ENCODE measurements around the gene WFDC5.

DNA sequence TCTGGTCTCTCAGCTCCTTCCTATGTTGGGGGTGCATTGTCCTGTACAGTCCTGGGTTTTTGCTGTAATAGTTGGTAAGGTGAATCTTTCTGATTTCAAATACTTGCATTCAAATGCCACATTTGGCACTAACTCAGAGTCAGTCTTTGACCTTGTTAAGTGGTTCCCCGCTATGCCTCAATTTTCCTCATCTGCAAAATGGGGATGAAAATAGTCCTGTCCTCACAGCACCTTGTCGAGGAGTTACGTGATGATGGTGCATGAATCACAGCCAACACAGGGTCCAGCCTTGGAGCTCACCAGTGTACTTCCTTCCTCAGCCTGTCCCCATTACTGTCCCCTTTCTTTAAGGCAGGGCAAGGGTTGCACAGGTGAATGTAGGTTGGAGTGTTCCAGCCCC is 1.1 kb downstream of the WFDC5 start:
- TF ChIP-seq, protein P1, sequence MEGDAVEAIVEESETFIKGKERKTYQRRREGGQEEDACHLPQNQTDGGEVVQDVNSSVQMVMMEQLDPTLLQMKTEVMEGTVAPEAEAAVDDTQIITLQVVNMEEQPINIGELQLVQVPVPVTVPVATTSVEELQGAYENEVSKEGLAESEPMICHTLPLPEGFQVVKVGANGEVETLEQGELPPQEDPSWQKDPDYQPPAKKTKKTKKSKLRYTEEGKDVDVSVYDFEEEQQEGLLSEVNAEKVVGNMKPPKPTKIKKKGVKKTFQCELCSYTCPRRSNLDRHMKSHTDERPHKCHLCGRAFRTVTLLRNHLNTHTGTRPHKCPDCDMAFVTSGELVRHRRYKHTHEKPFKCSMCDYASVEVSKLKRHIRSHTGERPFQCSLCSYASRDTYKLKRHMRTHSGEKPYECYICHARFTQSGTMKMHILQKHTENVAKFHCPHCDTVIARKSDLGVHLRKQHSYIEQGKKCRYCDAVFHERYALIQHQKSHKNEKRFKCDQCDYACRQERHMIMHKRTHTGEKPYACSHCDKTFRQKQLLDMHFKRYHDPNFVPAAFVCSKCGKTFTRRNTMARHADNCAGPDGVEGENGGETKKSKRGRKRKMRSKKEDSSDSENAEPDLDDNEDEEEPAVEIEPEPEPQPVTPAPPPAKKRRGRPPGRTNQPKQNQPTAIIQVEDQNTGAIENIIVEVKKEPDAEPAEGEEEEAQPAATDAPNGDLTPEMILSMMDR (IDR thresholded peaks at IDR 0.05), result no peak
- no peak for TF ChIP-seq EZH2 (IDR thresholded peaks at IDR 0.05)
